Activated T-cell treated with anti-CD3 and anti-CD28 coated beads for 4 hours (primary cell): ENCODE measurements around the gene CSPG4.

Experiments used
- DNase-seq: peaks from one replicate; pipeline ENCODE4 v3.0.0-alpha.2; 2020

Gene CSPG4

DNA sequence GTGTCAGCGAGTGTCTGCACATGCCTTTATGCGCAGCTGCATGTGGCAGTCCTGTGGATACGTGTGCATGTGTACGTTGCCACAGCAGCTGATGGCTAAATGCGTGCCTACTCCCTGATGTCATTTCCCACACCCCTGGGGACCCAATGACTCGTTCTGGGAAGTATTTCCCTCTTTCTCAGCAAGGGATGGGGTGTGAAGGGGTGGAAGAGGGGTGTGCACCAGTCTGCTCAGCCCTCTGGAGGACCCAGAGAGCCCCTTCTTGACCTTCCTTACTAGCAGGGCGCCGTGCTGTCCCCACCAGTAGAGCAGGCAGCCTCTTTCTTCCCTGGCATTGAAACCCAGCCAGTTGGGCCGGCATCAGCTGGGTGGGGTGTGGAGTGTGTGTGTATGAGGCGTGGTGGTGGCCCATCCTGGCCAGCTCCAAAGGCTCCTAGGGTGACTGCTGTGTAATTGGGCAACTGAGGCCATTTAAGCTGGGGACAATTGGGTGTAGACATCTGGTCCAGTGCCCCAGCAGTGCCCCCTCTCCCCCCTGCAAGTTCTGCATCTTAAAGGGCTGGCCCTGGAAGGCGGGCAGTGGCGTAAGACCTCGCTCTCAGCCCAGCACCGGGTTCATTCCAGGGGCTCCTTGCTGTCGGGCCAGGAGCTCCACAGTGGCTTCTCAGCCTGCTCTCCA lies 45.7 kb downstream of the CSPG4 start:
- DNase-seq: no peak

DNA sequence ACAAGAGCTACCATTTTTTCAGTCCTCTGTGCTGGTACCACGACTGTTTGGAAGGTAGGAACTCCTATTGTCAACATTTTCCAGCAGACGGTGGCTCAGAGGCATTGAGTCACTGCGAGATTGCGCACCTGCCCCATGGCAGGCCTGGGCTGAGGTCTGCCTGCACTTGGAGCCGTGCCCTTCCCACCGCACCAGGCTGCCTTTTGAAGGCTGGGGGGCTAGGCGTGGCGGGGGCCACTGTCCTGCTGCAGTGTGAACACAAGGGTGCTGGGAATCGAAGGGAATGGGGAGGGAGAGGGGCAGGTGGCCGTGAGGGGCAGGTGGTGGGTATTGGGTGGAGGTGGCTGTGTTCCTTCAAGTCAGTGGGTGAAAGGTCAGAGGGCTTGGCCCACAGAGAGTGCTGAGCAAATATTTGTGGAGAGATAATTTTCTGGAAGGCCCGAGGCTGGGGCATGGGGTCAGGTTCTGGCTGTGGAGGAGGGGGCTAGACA lies 48.7 kb downstream of the CSPG4 start:
- no peak for DNase-seq

DNA sequence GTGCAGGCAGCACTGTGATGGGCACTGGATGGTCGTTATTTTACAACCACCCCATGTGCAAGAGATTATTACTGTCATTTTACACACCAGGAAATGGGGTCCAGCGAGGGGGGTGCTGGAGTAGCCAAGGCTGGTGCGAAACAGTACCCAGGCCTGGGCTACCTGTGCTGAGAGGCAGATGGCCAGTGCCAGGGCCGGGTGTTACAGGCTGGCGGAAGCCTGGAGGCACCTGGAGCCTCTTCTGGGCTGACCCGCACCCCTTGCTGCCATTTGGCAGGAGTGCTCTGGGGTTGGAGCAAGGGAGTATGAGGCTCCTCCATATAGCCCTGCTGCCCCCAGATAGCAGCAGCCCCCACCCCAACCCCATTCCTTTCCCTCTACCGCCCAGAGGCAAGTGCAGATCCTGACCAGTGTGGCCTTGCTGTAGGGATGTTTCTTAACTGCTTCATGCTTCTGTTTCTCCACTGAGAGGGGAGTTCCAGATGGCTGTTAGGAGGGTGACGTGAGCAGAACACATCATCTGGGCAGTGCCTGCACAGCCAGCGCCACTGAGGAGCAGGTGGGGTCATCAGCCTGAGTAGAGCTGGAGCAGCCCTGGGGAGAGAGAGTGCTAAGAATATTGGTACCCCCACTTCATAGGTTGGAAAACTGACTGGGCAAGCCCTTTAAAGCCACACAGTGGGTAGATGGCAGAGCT lies 49.7 kb downstream of the CSPG4 start:
- no peak for DNase-seq

- DNase-seq: no peak
These were observed 50.9 kb downstream of the CSPG4 start for GRCh38 chr15:75661756-75662140.

DNA sequence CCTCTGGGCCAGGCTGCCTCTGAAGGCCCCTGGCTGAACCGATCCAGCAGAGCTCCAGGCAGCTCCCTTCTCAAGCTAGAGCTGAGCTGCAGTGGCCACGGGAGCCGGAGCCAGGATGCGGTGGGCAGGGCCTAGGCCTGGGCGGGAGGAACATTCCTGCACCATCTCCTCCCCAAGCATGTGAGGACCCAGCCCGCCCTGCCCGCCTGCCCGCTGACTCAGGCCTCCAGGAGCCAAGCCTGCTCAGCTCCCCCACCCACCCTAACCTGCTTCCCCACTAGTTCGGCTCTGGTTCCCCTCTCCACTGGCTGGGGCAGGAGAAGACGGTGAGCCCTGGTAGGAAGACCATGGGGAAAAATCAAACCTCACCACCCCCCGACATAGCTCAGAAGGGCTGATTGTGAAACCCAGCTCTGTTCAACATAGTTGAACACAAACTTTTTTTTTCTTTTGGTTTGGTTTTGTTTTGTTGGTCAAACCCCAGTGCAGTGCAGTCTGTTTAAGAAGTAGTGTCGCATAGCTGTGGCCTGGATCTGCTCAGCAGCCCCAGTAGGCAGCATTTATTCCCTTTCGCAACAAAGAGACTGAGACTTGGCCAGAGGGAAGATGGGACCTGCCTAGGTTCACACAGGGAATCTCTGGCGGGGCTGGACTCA lies 51.4 kb downstream of the CSPG4 start:
- DNase-seq: no peak

DNA sequence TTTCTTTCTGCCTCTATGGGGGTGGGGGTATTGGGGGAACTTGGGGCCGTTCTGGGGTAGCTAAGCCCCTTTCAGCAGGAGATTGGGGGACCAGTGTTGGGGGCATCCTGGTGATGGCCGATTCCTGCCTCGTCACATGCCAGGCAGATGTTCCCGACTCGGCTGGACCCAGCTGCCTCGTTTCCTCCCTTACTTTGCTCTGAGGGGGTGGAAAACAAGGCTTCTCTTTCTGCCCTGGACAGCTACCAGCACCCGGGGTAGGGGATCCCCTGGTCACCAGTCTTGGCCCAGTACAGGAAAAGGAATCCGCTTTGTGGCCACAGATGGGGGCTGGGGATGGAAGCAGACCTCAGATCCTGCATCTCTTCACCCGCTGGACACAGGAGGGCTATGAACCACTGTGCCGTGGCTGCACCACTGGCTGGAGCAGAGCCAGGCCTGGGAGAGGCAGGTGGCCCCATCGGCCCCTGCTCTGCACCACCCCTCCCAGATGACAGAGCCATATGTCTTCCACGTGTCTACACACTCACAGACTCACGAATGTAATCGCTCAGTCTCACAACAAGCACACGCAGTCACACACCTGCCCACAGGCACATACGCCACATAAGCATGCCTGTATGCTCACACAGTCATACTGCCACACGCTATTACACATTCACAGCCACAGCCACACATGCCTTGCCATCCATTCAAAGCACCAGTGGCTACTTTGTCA lies 52.6 kb downstream of the CSPG4 start:
- no peak for DNase-seq

GRCh38 chr15:75659141-75659771 lies 53.4 kb downstream of the CSPG4 start:
- DNase-seq: no peak

- no peak for DNase-seq
These were observed 55.8 kb downstream of the CSPG4 start for GRCh38 chr15:75656813-75657212.

- no peak for DNase-seq
These were observed 56.3 kb downstream of the CSPG4 start for GRCh38 chr15:75656331-75656730.

DNA sequence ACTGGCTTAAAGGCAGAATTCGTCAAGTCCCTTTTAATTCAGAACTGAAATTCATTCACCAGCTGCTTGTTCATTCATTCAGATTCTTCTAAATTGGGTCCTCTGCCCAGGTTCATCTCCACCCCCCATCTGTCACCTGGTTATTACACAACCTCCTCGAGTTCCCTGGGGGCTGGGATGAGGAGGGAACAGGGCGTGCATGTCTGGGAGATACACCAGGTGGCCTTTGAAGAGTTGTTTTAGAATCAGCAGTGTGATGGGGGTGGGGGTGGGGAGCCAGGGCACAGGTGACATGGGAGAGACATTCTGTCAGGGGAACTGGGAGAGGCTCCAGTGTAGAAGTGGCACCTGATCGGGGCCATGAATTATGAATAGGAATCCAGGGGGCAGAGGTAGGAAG lies 56.7 kb downstream of the CSPG4 start:
- no peak for DNase-seq

- DNase-seq: no peak
These were observed 58.3 kb downstream of the CSPG4 start for GRCh38 chr15:75654201-75654907.

DNA sequence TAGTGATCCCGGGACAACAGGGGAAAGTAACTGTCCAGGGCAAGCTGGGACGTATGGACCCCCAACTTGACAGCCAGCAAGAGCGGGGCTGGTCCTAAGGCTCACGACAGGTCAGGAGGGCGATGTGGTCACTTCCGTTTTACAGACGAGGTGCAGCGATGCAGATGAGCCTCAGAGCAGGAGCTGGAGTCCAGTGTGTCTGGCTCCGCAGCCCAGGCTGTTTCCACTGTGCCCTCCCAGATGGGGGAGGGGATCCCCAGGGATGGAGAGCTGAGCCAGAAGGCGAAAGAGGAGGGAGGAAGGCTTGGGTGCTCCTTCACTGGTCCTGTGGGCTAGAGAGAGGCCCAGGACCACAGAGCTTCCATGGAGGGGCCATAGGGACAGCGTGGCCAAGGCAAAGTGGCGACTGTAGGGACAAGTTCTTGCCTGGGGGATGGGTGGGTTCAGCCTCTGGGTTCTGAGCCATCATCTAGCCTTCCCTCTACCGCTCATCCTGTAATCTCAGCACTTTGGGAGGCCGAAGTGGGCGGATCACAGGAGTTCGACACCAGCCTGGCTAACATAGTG lies 59.2 kb downstream of the CSPG4 start:
- no peak for DNase-seq

GRCh38 chr15:75651810-75652543 lies 60.7 kb downstream of the CSPG4 start:
- DNase-seq: no peak

- DNase-seq: no peak
These were observed 61.5 kb downstream of the CSPG4 start for GRCh38 chr15:75650908-75651809.

DNA sequence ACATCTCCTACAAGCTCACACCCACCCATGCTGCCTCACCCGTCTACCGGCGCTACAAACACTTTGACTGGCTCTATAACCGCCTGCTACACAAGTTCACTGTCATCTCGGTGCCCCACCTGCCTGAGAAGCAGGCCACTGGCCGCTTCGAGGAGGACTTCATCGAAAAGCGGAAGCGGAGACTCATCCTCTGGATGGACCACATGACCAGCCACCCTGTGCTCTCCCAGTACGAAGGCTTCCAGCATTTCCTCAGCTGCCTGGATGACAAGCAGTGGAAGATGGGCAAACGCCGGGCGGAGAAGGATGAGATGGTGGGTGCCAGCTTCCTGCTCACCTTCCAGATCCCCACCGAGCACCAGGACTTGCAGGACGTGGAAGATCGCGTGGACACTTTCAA lies 62.8 kb downstream of the CSPG4 start:
- no peak for DNase-seq

- no peak for DNase-seq
These were observed 63.4 kb downstream of the CSPG4 start for GRCh38 chr15:75649045-75649761.

DNA sequence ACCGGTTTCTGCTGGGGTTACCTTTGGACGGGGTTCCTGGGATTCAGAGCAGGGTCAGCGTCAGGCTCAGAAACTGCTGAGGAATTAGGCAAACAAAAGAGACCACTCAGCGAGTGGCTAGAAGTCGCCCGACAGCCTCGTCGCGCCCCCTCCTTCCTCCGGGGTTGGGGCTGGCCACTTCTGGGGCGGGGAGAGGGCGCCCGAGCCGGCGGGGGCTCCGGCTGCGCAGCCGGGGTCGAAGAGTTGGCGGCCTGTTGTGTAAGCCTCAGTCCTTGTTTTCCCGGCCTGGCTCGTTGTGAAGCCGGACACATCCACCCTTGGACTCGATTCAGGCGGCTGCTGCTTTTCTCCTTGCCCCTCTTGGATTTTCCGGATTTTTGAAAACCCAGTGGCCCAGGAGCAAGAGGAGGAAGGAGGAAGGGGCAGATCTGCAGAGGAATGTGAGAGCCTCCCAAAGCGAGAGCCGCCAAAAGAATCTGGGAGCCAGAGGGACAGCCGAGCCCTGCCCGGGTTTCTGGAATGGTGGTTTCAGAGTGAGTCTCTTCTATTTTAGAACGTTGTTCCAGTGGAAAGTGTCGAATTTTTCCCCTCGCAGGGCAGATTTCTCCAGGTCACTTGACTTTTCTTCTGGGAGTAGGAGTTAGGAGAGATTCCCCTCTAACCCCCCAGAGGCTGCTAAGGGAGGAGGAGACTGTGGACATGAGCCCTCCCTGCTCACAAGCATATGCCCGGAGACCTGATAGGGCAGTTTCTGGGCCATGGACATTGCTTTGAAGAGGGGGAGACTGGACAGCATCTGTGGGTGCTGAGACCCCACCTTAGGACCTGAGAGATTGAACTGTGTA lies 64.3 kb downstream of the CSPG4 start:
- DNase-seq: no peak

- DNase-seq: peak; percentile 50
These were observed 65.1 kb downstream of the CSPG4 start, which contains the start of gene SNX33 for GRCh38 chr15:75647370-75648155. Gene SNX33, plus strand, starts transcription at chr15:75647912. Its CDS starts 1,191 bp downstream, at chr15:75649103.
